BJ (cell line): Measurements from ENCODE around the gene KRT1. TPM values are rescaled to one million over a fixed set of nuclear protein-coding genes. Genes with fewer than 3 reads are reported as not detected.

Source experiments
- CTCF ChIA-PET: fragments of 350-600 bp; formaldehyde crosslinking; extraction: SDS; loops from one replicate; lab custom pipeline; 2021; ENCODE audit warnings: antibody characterized with exemption, inconsistent platforms; lab: Yijun Ruan, JAX
- POLR2A ChIA-PET: fragments of 300-600 bp; sonication (Branson Sonifier 250); formaldehyde crosslinking; extraction: SDS; loops from one replicate; lab custom pipeline; 2021; ENCODE audit warnings: antibody characterized with exemption; lab: Charles Lee
- DNase-seq: peaks from one replicate; pipeline ENCODE4 v3.0.0-alpha.2; 2011; ENCODE audit warnings: low read depth
- H3K27me3 ChIP-seq: 2 replicates; pipeline ENCODE4 v1.6.0; 2011; ENCODE audit warnings: low read length; ENCODE audit not compliant: control insufficient read depth, insufficient read depth
- H3K36me3 ChIP-seq: 2 replicates; pipeline ENCODE4 v1.5.1; 2011; ENCODE audit warnings: low read length; ENCODE audit not compliant: control insufficient read depth, insufficient read depth
- H3K4me3 ChIP-seq: 2 replicates; pipeline ENCODE4 v1.5.1; 2011; ENCODE audit warnings: low read depth, mild to moderate bottlenecking, control low read depth, low read length
- polyA plus RNA-seq: library from polyadenylated mRNA; depleted of rRNA; stranded (reverse); fragments of >200 nt; gene quantifications from 2 replicates; pipeline ENCODE4 v1.2.3, GENCODE V29; 2011; rRNA removed
- TF ChIP-seq, protein P1 (sequence below): IDR thresholded peaks from 2 replicates; pipeline ENCODE4 v1.5.1; 2011; ENCODE audit warnings: low read depth, mild to moderate bottlenecking, control low read depth, inconsistent platforms, low read length, moderate library complexity; ENCODE audit not compliant: insufficient read depth

The KRT1 gene
- polyA plus RNA-seq, 1 experiment = not detected

- TF ChIP-seq, protein P1, sequence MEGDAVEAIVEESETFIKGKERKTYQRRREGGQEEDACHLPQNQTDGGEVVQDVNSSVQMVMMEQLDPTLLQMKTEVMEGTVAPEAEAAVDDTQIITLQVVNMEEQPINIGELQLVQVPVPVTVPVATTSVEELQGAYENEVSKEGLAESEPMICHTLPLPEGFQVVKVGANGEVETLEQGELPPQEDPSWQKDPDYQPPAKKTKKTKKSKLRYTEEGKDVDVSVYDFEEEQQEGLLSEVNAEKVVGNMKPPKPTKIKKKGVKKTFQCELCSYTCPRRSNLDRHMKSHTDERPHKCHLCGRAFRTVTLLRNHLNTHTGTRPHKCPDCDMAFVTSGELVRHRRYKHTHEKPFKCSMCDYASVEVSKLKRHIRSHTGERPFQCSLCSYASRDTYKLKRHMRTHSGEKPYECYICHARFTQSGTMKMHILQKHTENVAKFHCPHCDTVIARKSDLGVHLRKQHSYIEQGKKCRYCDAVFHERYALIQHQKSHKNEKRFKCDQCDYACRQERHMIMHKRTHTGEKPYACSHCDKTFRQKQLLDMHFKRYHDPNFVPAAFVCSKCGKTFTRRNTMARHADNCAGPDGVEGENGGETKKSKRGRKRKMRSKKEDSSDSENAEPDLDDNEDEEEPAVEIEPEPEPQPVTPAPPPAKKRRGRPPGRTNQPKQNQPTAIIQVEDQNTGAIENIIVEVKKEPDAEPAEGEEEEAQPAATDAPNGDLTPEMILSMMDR = no peak
- DNase-seq = no peak
- ChIA-PET CTCF (no interaction called here), POLR2A (no interaction called here)
- Histone ChIP-seq H3K36me3 (no peaks in the 10 kb centered on the region), H3K27me3 (peaks cover 11% of the 10 kb centered on the region), H3K4me3 (no peak overlapping the region)
Observed at GRCh38 chr12:52628111-52628507, 52.1 kb downstream of the KRT1 start.

GRCh38 chr12:52627395-52628110 lies 52.7 kb downstream of the KRT1 start:
- no peak for DNase-seq
- CTCF ChIA-PET = no interaction called here
- Histone ChIP-seq H3K4me3 (no peak overlapping the region), H3K27me3 (peaks cover 11% of the 10 kb centered on the region), H3K36me3 (no peaks in the 10 kb centered on the region)
- TF ChIP-seq, protein P1 = no peak
- POLR2A ChIA-PET = no interaction called here

Other genes with a start within 250 kb of the KRT1 start
- gene KRT75, start 246.0 kb downstream of the KRT1 start, polyA plus RNA-seq = not detected in 2 replicates
- not detected in 2 replicates for gene KRT6B, start 228.3 kb downstream of the KRT1 start, polyA plus RNA-seq
- not detected in 2 replicates for gene KRT6C, start 206.6 kb downstream of the KRT1 start, polyA plus RNA-seq
- not detected in 2 replicates for gene KRT6A, start 187.2 kb downstream of the KRT1 start, polyA plus RNA-seq
- gene KRT5, start 160.0 kb downstream of the KRT1 start, polyA plus RNA-seq = not detected in 2 replicates
- gene KRT71, start 127.3 kb downstream of the KRT1 start, polyA plus RNA-seq = not detected in 2 replicates
- gene KRT74, start 106.6 kb downstream of the KRT1 start, polyA plus RNA-seq = not detected in 2 replicates
- not detected in 2 replicates for gene KRT72, start 78.9 kb downstream of the KRT1 start, polyA plus RNA-seq
- gene KRT73, start 61.8 kb downstream of the KRT1 start, polyA plus RNA-seq = not detected in 2 replicates
- not detected in 2 replicates for gene KRT2, start 28.2 kb downstream of the KRT1 start, polyA plus RNA-seq
- not detected in 2 replicates for gene KRT77, start 23.1 kb upstream of the KRT1 start, polyA plus RNA-seq
- gene KRT76, start 96.9 kb upstream of the KRT1 start, polyA plus RNA-seq = not detected in 2 replicates
- gene KRT3, start 115.7 kb upstream of the KRT1 start, polyA plus RNA-seq = not detected in 2 replicates
- gene KRT4, start 133.7 kb upstream of the KRT1 start, polyA plus RNA-seq = 0.06 and 0.12 TPM in 2 replicates
- not detected in 2 replicates for gene KRT79, start 153.9 kb upstream of the KRT1 start, polyA plus RNA-seq
- gene KRT78, start 168.6 kb upstream of the KRT1 start, polyA plus RNA-seq = not detected in 2 replicates
- 31.1 and 41.6 TPM in 2 replicates for gene KRT8, start 224.7 kb upstream of the KRT1 start, polyA plus RNA-seq